HCT116 (cell line): Measurements from ENCODE around the gene RNF138. TPM values are rescaled to one million over a fixed set of nuclear protein-coding genes. Genes with fewer than 3 reads are reported as not detected.

Experiments
- ATAC-seq: fragments of 200-7000 bp; cut with Tn5 transposase; 2 replicates; pipeline ENCODE4 v1.9.1; 2020; ENCODE audit warnings: mild to moderate bottlenecking, moderate library complexity
- BruUV-seq: library from RNA; stranded (reverse); fragments of 400-500 nt; replicated peaks from 2 replicates; lab custom pipeline; 2021; lab: Mats Ljungman, UMichigan
- CTCF ChIA-PET: fragments of 300-600 bp; sonication (Branson Sonifier 250); formaldehyde crosslinking; loops from one replicate; lab custom pipeline; 2021; ENCODE audit warnings: antibody characterized with exemption; lab: Charles Lee
- POLR2A ChIA-PET: fragments of 300-600, 350-600 bp; sonication (Branson Sonifier 250); formaldehyde crosslinking; loops from one replicate; lab custom pipeline; 2021; ENCODE audit warnings: antibody characterized with exemption; lab: Charles Lee
- RAD21 ChIA-PET, 2 experiments: fragments of 300-600 bp; sonication (Branson Sonifier 250); formaldehyde crosslinking; loops; one replicate each; lab custom pipeline; 2023; ENCODE audit warnings: low total read pairs in 2 of 2; ENCODE audit not compliant: uncharacterized antibody in 2 of 2, unreplicated experiment in 2 of 2, low non-redundant PET in 1 of 2; lab: Charles Lee
- DNase-seq: peaks from one replicate; pipeline ENCODE4 v3.0.0-alpha.2; 2010; ENCODE audit warnings: low read depth, low spot score
- H2AFZ ChIP-seq: fragments of 200-600 bp; shearing (Covaris generic), sonication (generic); 2 replicates; pipeline ENCODE4 v1.6.1; 2017; ENCODE audit warnings: low read depth, mixed run types, mixed read lengths, antibody characterized with exemption, low read length; ENCODE audit not compliant: poor library complexity, severe bottlenecking
- H3K27ac ChIP-seq: 2 replicates; pipeline ENCODE4 v1.5.1; 2012; ENCODE audit warnings: low read depth, low read length
- H3K27me3 ChIP-seq: fragments of 200-600 bp; sonication (generic); 2 replicates; pipeline ENCODE4 v1.6.1; 2016; ENCODE audit warnings: mixed run types, low read length, mixed read lengths; ENCODE audit not compliant: insufficient read depth
- H3K36me3 ChIP-seq, 2 experiments: fragments of 200-500 bp in 1 of 2; fragments of 200-600 bp in 1 of 2; sonication (Bioruptor generic) in 1 of 2; sonication (generic) in 1 of 2; 2 replicates each; pipeline versions ENCODE4 v1.5.1 to v1.6.1; 2014 to 2016; ENCODE audit warnings: low read length in 2 of 2, inconsistent platforms in 1 of 2, mixed read lengths in 1 of 2, mixed run types in 1 of 2; ENCODE audit not compliant: insufficient read depth in 2 of 2, control insufficient read depth in 1 of 2
- H3K4me1 ChIP-seq, 2 experiments: fragments of 200-600 bp in 1 of 2; sonication (generic) in 1 of 2; 2 replicates each; pipeline versions ENCODE4 v1.5.1 to v1.6.1; 2012 to 2017; ENCODE audit warnings: low read length in 2 of 2, inconsistent platforms in 1 of 2, mild to moderate bottlenecking in 1 of 2, mixed read lengths in 1 of 2, mixed run types in 1 of 2, moderate library complexity in 1 of 2; ENCODE audit not compliant: insufficient read depth in 2 of 2, control insufficient read depth in 1 of 2
- H3K4me2 ChIP-seq: fragments of 200-600 bp; sonication (generic); 2 replicates; pipeline ENCODE4 v1.6.1; 2017; ENCODE audit warnings: mixed run types, low read length, mixed read lengths
- H3K4me3 ChIP-seq, 2 experiments: fragments of 200-600 bp in 1 of 2; sonication (generic) in 1 of 2; replicated peaks in 1 of 2; 2 replicates each; pipeline ENCODE4 v1.5.1; 2011 to 2016; ENCODE audit warnings: low read length in 2 of 2, control low read depth in 1 of 2, low read depth in 1 of 2, mild to moderate bottlenecking in 1 of 2, mixed read lengths in 1 of 2, mixed run types in 1 of 2
- H3K79me2 ChIP-seq: fragments of 200-600 bp; sonication (generic); 2 replicates; pipeline ENCODE4 v1.6.1; 2017; ENCODE audit warnings: mild to moderate bottlenecking, mixed run types, low read length, moderate library complexity, mixed read lengths; ENCODE audit not compliant: insufficient read depth
- H3K9ac ChIP-seq: fragments of 200-600 bp; sonication (generic); 2 replicates; pipeline ENCODE4 v1.6.1; 2016; ENCODE audit warnings: low read length, mixed read lengths
- H3K9me2 ChIP-seq: fragments of 200-600 bp; sonication (generic), shearing (Covaris generic); 2 replicates; pipeline ENCODE4 v1.6.1; 2017; ENCODE audit warnings: mixed run types, mild to moderate bottlenecking, moderate library complexity; ENCODE audit not compliant: insufficient read depth
- H3K9me3 ChIP-seq, 2 experiments: fragments of 200-500 bp in 1 of 2; fragments of 200-600 bp in 1 of 2; sonication (Bioruptor generic) in 1 of 2; sonication (generic) in 1 of 2; 2 replicates each; pipeline ENCODE4 v1.6.1; 2014 to 2017; ENCODE audit warnings: low read length in 2 of 2, mixed read lengths in 2 of 2, inconsistent platforms in 1 of 2, low read depth in 1 of 2, mild to moderate bottlenecking in 1 of 2, mixed run types in 1 of 2, moderate library complexity in 1 of 2; ENCODE audit not compliant: control insufficient read depth in 1 of 2, insufficient read depth in 1 of 2
- H4K20me1 ChIP-seq: fragments of 200-600 bp; sonication (generic), shearing (Covaris generic); 2 replicates; pipeline ENCODE4 v1.6.1; 2017; ENCODE audit warnings: mixed run types, mild to moderate bottlenecking, moderate library complexity; ENCODE audit not compliant: insufficient read depth
- ATF3 ChIP-seq: IDR thresholded peaks from 2 replicates; pipeline ENCODE4 v1.6.1; 2012
- CEBPB ChIP-seq: IDR thresholded peaks from 2 replicates; pipeline ENCODE4 v1.6.1; 2012; ENCODE audit warnings: low read depth
- ELF1 ChIP-seq: IDR thresholded peaks from 2 replicates; pipeline ENCODE4 v1.6.1; 2012; ENCODE audit warnings: low read depth, borderline replicate concordance
- EZH2 ChIP-seq: fragments of 200-600 bp; sonication (generic); IDR thresholded peaks from 2 replicates; pipeline ENCODE4 v1.6.1; 2017; ENCODE audit warnings: antibody characterized with exemption, mixed run types
- EZH2phosphoT487 ChIP-seq: fragments of 200-600 bp; IDR thresholded peaks from 2 replicates; pipeline ENCODE4 v1.6.1; 2018; ENCODE audit warnings: antibody characterized with exemption, borderline replicate concordance
- MAX ChIP-seq: IDR thresholded peaks from 2 replicates; pipeline ENCODE4 v1.6.1; 2012
- POLR2A ChIP-seq: IDR thresholded peaks from 2 replicates; pipeline ENCODE4 v1.7.0; 2011; ENCODE audit warnings: borderline replicate concordance; ENCODE audit not compliant: insufficient read depth, insufficient read length; ENCODE audit errors: extremely low read depth
- RAD21 ChIP-seq: IDR thresholded peaks from 2 replicates; pipeline ENCODE4 v1.6.1; 2012; ENCODE audit warnings: low read depth, mild to moderate bottlenecking
- REST ChIP-seq: IDR thresholded peaks from 2 replicates; pipeline ENCODE4 v1.6.1; 2012; ENCODE audit warnings: low read depth
- SIN3A ChIP-seq: IDR thresholded peaks from 2 replicates; pipeline ENCODE4 v1.6.1; 2012; ENCODE audit warnings: low read depth
- SRF ChIP-seq: IDR thresholded peaks from 2 replicates; pipeline ENCODE4 v1.6.1; 2012; ENCODE audit warnings: low read depth
- TCF7L2 ChIP-seq: IDR thresholded peaks from 2 replicates; pipeline ENCODE4 v1.7.0; 2011; ENCODE audit warnings: borderline replicate concordance, inconsistent platforms; ENCODE audit not compliant: insufficient read depth, insufficient read length; ENCODE audit errors: extremely low read depth
- ZNF274 ChIP-seq: fragments of 200-500 bp; sonication (Bioruptor generic); IDR thresholded peaks from 2 replicates; pipeline ENCODE4 v1.6.1; 2014; ENCODE audit warnings: mild to moderate bottlenecking, low read depth, low read length, inconsistent platforms
- intact Hi-C: fragments of 100-400 bp; cut with micrococcal nuclease; formaldehyde crosslinking; loops from 2 replicates; pipeline ENCODE4 v1.10.0; 2022
- total RNA-seq: library from RNA; stranded (reverse); gene quantifications from one replicate; pipeline ENCODE4 v1.2.1, GENCODE V29; 2021; ENCODE audit not compliant: unreplicated experiment

Gene RNF138
- total RNA-seq, 1 experiment from 2014 or later, result 72.5 TPM

GRCh38 chr18:32177530-32177929 lies 85.9 kb downstream of the RNF138 start:
- H3K36me3 ChIP-seq, result no peaks in the 10 kb centered on the region
- H3K4me2 ChIP-seq, result no peak overlapping the region
- no peaks in the 10 kb centered on the region for H3K9me2 ChIP-seq
- no peaks in the 10 kb centered on the region for H4K20me1 ChIP-seq
- intact Hi-C loops, result no loop called here
- BruUV-seq, result no TSS peak
- H3K79me2 ChIP-seq, result no peaks in the 10 kb centered on the region
- DNase-seq (no peak), ATAC-seq (no peak)
- ChIA-PET CTCF (no interaction called here), POLR2A (no interaction called here), RAD21 (no interaction called here)
- no peaks in the 10 kb centered on the region for H3K9me3 ChIP-seq
- no peaks in the 10 kb centered on the region for H3K27me3 ChIP-seq
- no peak overlapping the region for H3K9ac ChIP-seq
- H3K4me1 ChIP-seq, result no peaks in the 10 kb centered on the region
- TF ChIP-seq POLR2A (no peak), SRF (no peak), RAD21 (no peak), TCF7L2 (no peak), ELF1 (no peak), SIN3A (no peak), EZH2 (no peak), REST (no peak), MAX (no peak), ZNF274 (no peak), ATF3 (no peak), CEBPB (no peak), EZH2phosphoT487 (no peak)
- H3K27ac ChIP-seq, result no peak overlapping the region
- no peak overlapping the region for H3K4me3 ChIP-seq
- no peak overlapping the region for H2AFZ ChIP-seq

Other genes starting within 250 kb of the RNF138 start
- gene TRAPPC8, start 148.7 kb upstream of the RNF138 start, total RNA-seq, result 30.4 TPM
- 7.4 TPM for gene RNF125, start 73.0 kb upstream of the RNF138 start, total RNA-seq
- gene MEP1B, start 98.2 kb downstream of the RNF138 start, total RNA-seq, result not detected